K562 (cell line): ENCODE data around the gene ZFAND3. TPM values are rescaled to one million over a fixed set of nuclear protein-coding genes. Genes with fewer than 3 reads are reported as not detected.

Experiments used
- HNRNPH1 ChIP-seq: fragments of 200-400 bp; formaldehyde crosslinking; optimal IDR thresholded peaks from 2 replicates; pipeline ENCODE3; 2017; ENCODE audit warnings: low read depth, mild to moderate bottlenecking, low read length, moderate library complexity
- KLF6 ChIP-seq: fragments of 250-450 bp; sonication (Bioruptor Pico); IDR thresholded peaks from 2 replicates; pipeline ENCODE4 v1.4.0; 2020; ENCODE audit warnings: mild to moderate bottlenecking, moderate library complexity, borderline replicate concordance
- PCBP1 ChIP-seq: fragments of 200-400 bp; formaldehyde crosslinking; IDR thresholded peaks from 2 replicates; pipeline ENCODE4 v1.6.1; 2018; ENCODE audit warnings: mild to moderate bottlenecking, low read depth, low read length; ENCODE audit not compliant: poor library complexity, severe bottlenecking
- PHTF2 ChIP-seq: fragments of 250-450 bp; sonication (Bioruptor Pico); IDR thresholded peaks from 2 replicates; pipeline ENCODE4 v1.5.0; 2021; ENCODE audit warnings: mild to moderate bottlenecking
- REST ChIP-seq, 2 experiments: fragments of 450-650 bp; formaldehyde crosslinking in 1 of 2; IDR thresholded peaks; 2 replicates each; pipeline versions ENCODE4 v1.4.0 to v1.6.1; 2014 to 2020; ENCODE audit warnings: mild to moderate bottlenecking in 2 of 2, borderline replicate concordance in 1 of 2, low read depth in 1 of 2
- SAFB ChIP-seq: fragments of 200-400 bp; formaldehyde crosslinking; IDR thresholded peaks from 2 replicates; pipeline ENCODE4 v1.6.1; 2017; ENCODE audit warnings: low read depth, low read length, borderline replicate concordance
- SLC30A9 ChIP-seq: fragments of 250-450 bp; sonication (Bioruptor Pico); IDR thresholded peaks from 2 replicates; pipeline ENCODE4 v1.8.0; 2022; ENCODE audit warnings: mild to moderate bottlenecking, moderate library complexity
- WHSC1 ChIP-seq: IDR thresholded peaks from one replicate; pipeline ENCODE4 v1.6.1; 2012; ENCODE audit warnings: low read length, control low read depth, inconsistent platforms
- ZNF3 ChIP-seq: fragments of 250-450 bp; sonication (Bioruptor Pico); IDR thresholded peaks from 2 replicates; pipeline ENCODE4 v1.5.0; 2021; ENCODE audit warnings: mild to moderate bottlenecking, moderate library complexity
- polyA plus RNA-seq, 8 experiments: library from polyadenylated mRNA; depleted of rRNA in 4 of 8; stranded (reverse) in 5 of 8; unstranded in 3 of 8; fragments of >200 nt; fragmentation: Nextera tagmentation in 2 of 8; fragmentation: Illumina TruSeq in 1 of 8; extraction: Ambion mirVana in 2 of 8; extraction: Trizol in 1 of 8; gene quantifications; 2 replicates each; pipeline versions ENCODE4 v1.2.1 to v1.2.3, GENCODE V29; 2011 to 2014; ENCODE audit warnings: inconsistent platforms in 1 of 8, missing spikeins in 1 of 8
- total RNA-seq, 7 experiments: library from RNA; depleted of rRNA in 6 of 7; stranded (reverse); fragments of >200 nt in 6 of 7; fragmentation: Illumina TruSeq in 2 of 7; extraction: Trizol in 2 of 7; gene quantifications; 2 replicates each; pipeline versions ENCODE4 v1.2.1 to v1.2.3, GENCODE V29; 2011 to 2021; ENCODE audit warnings: low replicate concordance in 1 of 7

Gene ZFAND3
- total and polyA plus RNA-seq, 9 of the 15 experiments (the other 6 are each of a cell fraction or from before 2014, with no cell fraction given), result 0.81 to 26.6 (median 11.8) TPM

GRCh38 chr6:37835923-37836322 lies 16.4 kb downstream of the ZFAND3 start (continued):
- TF ChIP-seq REST (IDR thresholded peaks at IDR 0.05; ENCODE audit: borderline replicate concordance) (no peak), REST (CRISPR knock-in tag; IDR thresholded peaks at IDR 0.05; ENCODE audit: low read depth) (no peak), SLC30A9 (CRISPR knock-in tag) (no peak), PHTF2 (CRISPR knock-in tag) (no peak), SAFB (no peak), ZNF3 (CRISPR knock-in tag) (no peak), WHSC1 (no peak), PCBP1 (no peak), KLF6 (CRISPR knock-in tag) (no peak), HNRNPH1 (no peak)
- TF ChIP-seq, all 486 proteins: peak for 0
